Cardiac muscle cell (in vitro differentiated cells and primary cell): ENCODE data around the gene ZNF20. TPM values are rescaled to one million over a fixed set of nuclear protein-coding genes. Genes with fewer than 3 reads are reported as not detected.

Experiments
- DNase-seq, 2 donors: peaks; one replicate each; pipeline versions ENCODE4 v3.0.0 to v3.0.0-alpha.2; 2010 to 2017; ENCODE audit warnings: low read depth in 1 of 2, low spot score in 1 of 2
- H3K27ac ChIP-seq: fragments of 200-600 bp; sonication (generic); 2 replicates; pipeline ENCODE4 v1.5.1; 2016
- H3K27me3 ChIP-seq: fragments of 200-600 bp; sonication (generic); 2 replicates; pipeline ENCODE4 v1.6.0; 2016; ENCODE audit warnings: control low read depth
- H3K36me3 ChIP-seq: fragments of 200-600 bp; sonication (generic); 2 replicates; pipeline ENCODE4 v1.5.1; 2016; ENCODE audit warnings: control low read depth
- H3K4me1 ChIP-seq: fragments of 200-600 bp; sonication (generic); 2 replicates; pipeline ENCODE4 v1.8.1; 2017; ENCODE audit warnings: low read depth, mild to moderate bottlenecking, mixed run types
- H3K4me3 ChIP-seq: fragments of 200-600 bp; sonication (generic); 2 replicates; pipeline ENCODE4 v1.5.1; 2016; ENCODE audit warnings: mild to moderate bottlenecking
- H3K9me3 ChIP-seq: fragments of 200-600 bp; sonication (generic); 2 replicates; pipeline ENCODE4 v1.5.1; 2017; ENCODE audit warnings: low read depth, mild to moderate bottlenecking, control low read depth
- polyA plus RNA-seq: library from polyadenylated mRNA; unstranded; fragments of >200 nt; fragmentation: Nextera tagmentation; extraction: Ambion mirVana; gene quantifications from 2 replicates; pipeline ENCODE4 v1.2.1, GENCODE V29; 2016
- total RNA-seq: library from RNA; depleted of rRNA; stranded (reverse); fragments of >200 nt; gene quantifications from 2 replicates; pipeline ENCODE4 v1.2.3, GENCODE V29; 2016
- TF ChIP-seq, protein P1 (sequence below): IDR thresholded peaks from 2 replicates; pipeline ENCODE4 v1.5.1; 2012; ENCODE audit warnings: low read depth, mild to moderate bottlenecking, low read length

The ZNF20 gene
- total and polyA plus RNA-seq, 2 experiments from 2014 or later, result 2.8 to 6.2 TPM

DNA sequence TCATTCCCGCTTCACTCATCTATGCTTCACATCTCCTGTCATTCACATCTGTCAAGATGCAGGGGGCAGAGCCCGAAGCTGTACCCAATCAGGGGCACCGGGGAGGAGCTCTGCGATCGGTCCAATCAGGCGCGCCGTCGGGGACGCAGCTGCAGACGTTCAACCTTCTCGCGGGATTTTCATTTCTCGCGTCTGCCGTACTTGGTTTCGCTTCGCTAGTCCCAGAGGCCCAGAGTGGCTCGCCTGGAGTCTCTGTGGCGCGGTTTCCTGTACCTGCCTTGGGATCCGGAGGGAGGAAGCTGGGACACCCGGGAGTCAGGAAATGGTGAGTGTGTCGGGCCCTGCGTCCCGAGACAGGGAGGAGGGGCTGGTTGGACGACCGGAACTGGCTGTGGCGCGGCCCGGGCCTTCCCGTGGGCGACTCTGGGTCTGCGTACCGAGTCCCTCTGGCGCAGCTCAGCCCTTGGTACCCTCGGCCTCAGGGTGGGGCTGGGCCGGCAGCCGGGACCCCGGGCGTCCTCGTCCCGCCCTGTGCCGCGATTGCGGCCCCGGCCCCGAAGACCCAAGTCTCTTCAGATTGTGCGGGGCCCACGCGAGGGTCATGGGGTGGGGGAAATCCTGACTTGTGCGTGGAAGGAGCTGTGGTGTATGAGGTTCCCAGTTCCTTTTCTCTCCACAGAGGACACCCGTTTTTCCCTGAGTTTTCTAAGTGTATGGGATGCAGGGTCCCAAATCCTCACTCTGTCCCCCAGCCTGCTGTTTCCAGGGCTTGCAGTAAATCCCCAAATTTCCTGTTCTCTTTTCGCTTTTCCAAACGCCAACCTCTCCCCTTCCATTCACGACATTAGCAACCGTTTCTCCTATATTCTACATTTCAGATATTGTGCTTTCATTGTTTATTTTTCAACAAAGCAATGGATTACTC is 23.0 kb upstream of the ZNF20 start, which contains the start of gene ZNF136:
ZNF136 (plus strand) TSS at position 215 of the 925 bp plus-strand sequence; CDS start at position 323, 108 bp downstream.
- Histone ChIP-seq H3K27me3 (no peaks in the 10 kb centered on the region), H3K4me1 (peaks cover 4% of the 10 kb centered on the region), H3K4me3 (peak within 1 kb of the TSS; percentile 84), H3K27ac (peak within 1 kb of the TSS; percentile 98), H3K36me3 (no peaks in the 10 kb centered on the region), H3K9me3 (no peaks in the 10 kb centered on the region)
- DNase-seq, result peak; percentile 95 to 96
- TF ChIP-seq, protein P1, sequence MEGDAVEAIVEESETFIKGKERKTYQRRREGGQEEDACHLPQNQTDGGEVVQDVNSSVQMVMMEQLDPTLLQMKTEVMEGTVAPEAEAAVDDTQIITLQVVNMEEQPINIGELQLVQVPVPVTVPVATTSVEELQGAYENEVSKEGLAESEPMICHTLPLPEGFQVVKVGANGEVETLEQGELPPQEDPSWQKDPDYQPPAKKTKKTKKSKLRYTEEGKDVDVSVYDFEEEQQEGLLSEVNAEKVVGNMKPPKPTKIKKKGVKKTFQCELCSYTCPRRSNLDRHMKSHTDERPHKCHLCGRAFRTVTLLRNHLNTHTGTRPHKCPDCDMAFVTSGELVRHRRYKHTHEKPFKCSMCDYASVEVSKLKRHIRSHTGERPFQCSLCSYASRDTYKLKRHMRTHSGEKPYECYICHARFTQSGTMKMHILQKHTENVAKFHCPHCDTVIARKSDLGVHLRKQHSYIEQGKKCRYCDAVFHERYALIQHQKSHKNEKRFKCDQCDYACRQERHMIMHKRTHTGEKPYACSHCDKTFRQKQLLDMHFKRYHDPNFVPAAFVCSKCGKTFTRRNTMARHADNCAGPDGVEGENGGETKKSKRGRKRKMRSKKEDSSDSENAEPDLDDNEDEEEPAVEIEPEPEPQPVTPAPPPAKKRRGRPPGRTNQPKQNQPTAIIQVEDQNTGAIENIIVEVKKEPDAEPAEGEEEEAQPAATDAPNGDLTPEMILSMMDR, result no peak

DNA sequence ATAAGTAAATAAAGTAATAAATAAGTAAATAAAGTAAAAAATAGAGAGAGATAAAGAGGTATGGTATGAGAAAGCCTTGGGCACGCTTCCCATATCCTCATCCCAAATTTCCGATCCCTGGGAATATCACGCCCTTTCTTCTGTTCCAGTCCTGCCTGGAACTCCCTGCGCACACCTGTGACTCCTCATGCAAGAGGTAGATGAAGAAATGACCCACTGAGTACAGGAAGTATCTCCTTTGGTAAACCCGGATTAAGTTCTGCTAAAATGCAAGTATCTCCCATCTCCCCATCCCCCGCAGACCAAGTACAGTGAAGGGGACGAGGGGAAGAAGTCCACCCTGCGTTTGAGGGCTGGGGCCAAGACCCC is 22.3 kb upstream of the ZNF20 start:
- H3K4me3 ChIP-seq, result peak overlapping the region; percentile 84
- H3K4me1 ChIP-seq, result peaks cover 4% of the 10 kb centered on the region
- no peaks in the 10 kb centered on the region for H3K9me3 ChIP-seq
- no peak for DNase-seq
- TF ChIP-seq, protein P1, result no peak
- no peaks in the 10 kb centered on the region for H3K27me3 ChIP-seq
- H3K36me3 ChIP-seq, result no peaks in the 10 kb centered on the region
- H3K27ac ChIP-seq, result no peak overlapping the region

DNA sequence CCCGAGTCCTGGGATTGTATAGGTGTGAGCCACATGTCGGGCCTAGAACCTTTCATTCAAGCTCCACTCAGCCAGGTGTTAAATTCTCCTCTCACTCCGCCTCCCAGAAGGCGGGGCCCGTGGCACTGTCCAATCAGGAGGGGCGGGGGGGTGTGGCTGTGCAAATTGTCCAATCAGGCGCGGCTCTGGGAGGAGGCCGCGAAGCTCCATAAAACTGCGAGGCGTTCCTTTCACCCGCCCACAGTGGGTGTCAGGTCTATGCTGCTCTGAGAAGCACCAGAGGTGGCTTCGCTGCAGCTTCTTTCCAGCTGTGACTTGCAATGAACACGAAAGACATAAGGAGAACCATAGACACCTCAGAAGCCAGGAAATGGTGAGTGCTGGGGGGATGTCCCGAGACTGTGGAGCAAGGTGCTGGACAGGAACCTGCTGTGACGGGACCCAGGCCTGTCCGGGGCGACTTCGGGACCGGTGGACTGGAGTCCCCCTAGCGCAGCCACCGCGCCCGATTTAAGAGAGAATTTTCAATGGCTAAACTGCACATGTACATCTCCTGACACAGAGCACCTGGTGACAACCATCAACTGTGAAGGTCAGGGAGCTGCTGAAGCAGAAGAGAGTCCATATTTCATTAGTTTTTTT is 19.7 kb upstream of the ZNF20 start:
- DNase-seq, result no peak
- H3K27me3 ChIP-seq, result no peaks in the 10 kb centered on the region
- H3K4me1 ChIP-seq, result peaks cover 4% of the 10 kb centered on the region
- H3K36me3 ChIP-seq, result no peaks in the 10 kb centered on the region
- no peak overlapping the region for H3K4me3 ChIP-seq
- TF ChIP-seq, protein P1, result no peak
- no peak overlapping the region for H3K27ac ChIP-seq
- H3K9me3 ChIP-seq, result no peaks in the 10 kb centered on the region

DNA sequence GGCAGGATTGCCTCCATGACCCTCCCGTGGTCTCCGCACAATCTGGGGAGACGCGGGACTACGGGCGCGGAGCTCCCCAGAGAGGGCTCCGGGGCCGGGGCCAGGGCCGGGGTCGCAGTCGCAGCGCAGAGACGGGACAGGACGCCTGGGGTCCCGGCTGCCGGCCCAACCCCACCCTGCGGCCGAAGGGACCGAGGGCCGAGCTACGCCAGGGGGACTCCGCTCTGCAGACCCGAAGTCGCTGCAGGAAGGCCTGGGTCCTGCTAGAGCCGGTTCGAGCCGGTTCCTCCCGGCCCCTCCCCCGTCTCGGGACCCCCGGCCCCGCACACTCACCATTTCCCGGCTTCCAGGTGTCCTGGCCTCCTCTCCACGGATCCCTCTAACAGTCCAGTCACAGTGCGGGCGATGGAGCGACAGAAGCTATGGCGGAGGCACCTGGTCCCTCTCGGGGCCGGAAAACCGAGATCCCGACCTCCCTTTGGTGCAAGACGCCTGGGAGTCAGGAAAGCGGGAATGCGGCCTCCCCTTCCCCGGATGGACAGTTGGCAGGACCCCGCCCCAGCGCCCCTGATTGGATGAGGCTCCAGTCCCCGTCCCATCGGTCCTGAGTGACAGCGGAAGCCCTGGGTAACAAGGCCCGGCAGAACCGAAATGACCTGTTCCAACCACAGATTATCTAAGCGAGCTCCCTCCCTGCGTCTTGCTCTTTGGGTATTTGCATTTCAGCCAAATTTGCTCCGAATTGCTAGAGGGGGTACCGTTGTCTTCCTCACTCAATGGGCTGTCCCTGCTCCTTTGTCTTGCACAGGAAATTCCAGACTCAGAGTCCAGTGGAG is 16.3 kb upstream of the ZNF20 start, which contains the start of gene ZNF625:
ZNF625 (minus strand) TSS at position 512 of the 836 bp plus-strand sequence; CDS start at position 336, 176 bp downstream.
- Histone ChIP-seq H3K9me3 (no peaks in the 10 kb centered on the region), H3K4me3 (peak within 1 kb of the TSS; percentile 72), H3K36me3 (peaks cover 8% of the 10 kb centered on the region), H3K27ac (peak within 1 kb of the TSS; percentile 82), H3K4me1 (no peaks in the 10 kb centered on the region), H3K27me3 (no peaks in the 10 kb centered on the region)
- DNase-seq, result peak; percentile 92 to 97
- TF ChIP-seq, protein P1, result no peak

DNA sequence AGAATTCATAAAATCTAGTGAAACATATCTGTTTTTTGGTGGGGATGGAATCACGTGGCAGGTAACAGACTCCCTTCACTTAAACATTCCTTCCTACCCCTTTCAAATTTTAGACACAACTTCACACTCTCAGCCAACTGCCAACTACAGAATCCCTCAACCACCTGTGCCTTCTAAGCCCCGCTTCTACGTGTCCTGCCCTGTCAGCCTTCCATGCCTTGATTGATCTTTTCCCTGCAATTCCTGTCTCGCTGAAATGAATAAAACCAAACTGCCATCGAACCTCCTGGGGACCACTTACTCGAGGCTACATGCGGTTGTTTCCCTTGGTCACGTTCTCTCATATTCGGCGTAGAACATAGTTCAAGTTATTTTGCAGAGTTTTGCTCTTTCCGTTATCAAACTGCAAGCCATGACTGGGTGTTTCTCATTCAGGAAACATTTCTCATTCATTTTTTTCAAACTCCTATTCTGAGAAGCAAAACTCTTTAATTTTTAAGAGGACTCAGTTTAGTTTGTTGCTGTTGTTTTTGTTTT is 15.2 kb upstream of the ZNF20 start:
- Histone ChIP-seq H3K4me3 (peak overlapping the region; percentile 72), H3K9me3 (no peaks in the 10 kb centered on the region), H3K4me1 (no peaks in the 10 kb centered on the region), H3K36me3 (peaks cover 8% of the 10 kb centered on the region), H3K27me3 (no peaks in the 10 kb centered on the region), H3K27ac (peak overlapping the region; percentile 82)
- TF ChIP-seq, protein P1, result no peak
- DNase-seq, result peak in 1 of 2 donors; percentile 8
